ENCODE measurements around the gene AARS2.
"Not testable (repeated sequence)": the region's sequence is repeated elsewhere in the genome, so short reads cannot be mapped to it uniquely, and the experiment has no call there.

Gene AARS2

DNA sequence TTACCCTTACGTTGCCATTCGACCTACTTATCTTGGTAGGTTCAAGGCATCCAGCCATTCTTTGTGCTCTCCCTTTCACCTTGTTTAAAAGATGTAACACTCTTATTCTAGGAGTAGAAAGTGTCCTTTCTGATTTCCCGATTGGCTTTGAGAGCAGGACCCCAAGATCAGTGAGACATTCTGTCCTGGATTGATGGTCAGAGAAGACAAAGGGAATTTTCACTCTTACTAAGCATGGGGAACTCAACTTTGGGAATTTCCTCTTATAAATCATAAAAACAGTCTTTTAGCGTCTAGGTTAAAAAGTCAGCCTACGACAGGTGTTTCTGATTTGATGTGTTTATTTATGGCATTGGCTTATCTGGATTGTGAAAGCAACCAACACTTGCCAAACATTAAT is 2.8 kb upstream of the AARS2 start:
- Histone ChIP-seq H3K4me3 (no peak overlapping the region), H4K20me1 (peaks cover 0 to 9% (median 0%) of the 10 kb centered on the region in 11 experiments; a peak in 4 of 22 replicates), H3K9me3 (replicated peaks in 1 of 11) (no peaks in the 10 kb centered on the region), H3K27ac (no peak overlapping the region), H3K36me3 (peaks cover 5 to 14% (median 11%) of the 10 kb centered on the region in 11 experiments; a peak in 21 of 22 replicates), H3K4me1 (peaks cover 9 to 28% (median 12%) of the 10 kb centered on the region in 10 experiments), H3K4me2 (peak overlapping the region in 2 of 11 experiments; percentile 48 to 49; a peak in 4 of 22 replicates), H3K27me3 (no peaks in the 10 kb centered on the region), H3K9ac (no peak overlapping the region)
- no peak for TF ChIP-seq Cebpa-rat (IDR thresholded peaks at IDR 0.05)

DNA sequence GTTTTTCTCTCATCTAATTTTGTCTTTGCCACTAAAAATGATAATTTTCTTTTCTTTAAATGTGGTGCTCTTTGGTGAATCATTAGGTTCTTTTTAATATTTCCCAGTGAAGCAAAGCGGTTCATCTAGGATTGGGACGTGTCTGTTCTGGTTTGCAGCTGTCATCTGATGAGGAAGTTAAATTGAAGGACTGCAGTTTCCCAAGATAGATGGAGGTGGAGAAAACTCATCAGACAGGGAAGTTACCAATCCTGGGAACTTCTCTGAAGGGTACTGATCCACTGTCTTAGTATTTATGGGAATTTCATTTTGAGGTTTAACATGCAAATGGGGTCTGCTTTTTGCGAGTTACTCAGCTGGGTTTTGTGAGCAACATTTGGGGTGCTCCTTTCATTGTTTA is 2.4 kb upstream of the AARS2 start:
- no peaks in the 10 kb centered on the region for H3K27me3 ChIP-seq
- peaks cover 9 to 28% (median 12%) of the 10 kb centered on the region in 10 experiments for H3K4me1 ChIP-seq
- H3K4me2 ChIP-seq = peak overlapping the region in 2 of 11 experiments; percentile 48 to 49; a peak in 4 of 22 replicates
- TF ChIP-seq Cebpa-rat (IDR thresholded peaks at IDR 0.05) = no peak
- H3K4me3 ChIP-seq = no peak overlapping the region
- peaks cover 9 to 18% (median 15%) of the 10 kb centered on the region in 11 experiments for H3K36me3 ChIP-seq
- H3K9ac ChIP-seq = no peak overlapping the region
- peaks cover 0 to 9% (median 0%) of the 10 kb centered on the region in 11 experiments; a peak in 5 of 22 replicates for H4K20me1 ChIP-seq
- no peak overlapping the region for H3K27ac ChIP-seq
- no peaks in the 10 kb centered on the region for H3K9me3 ChIP-seq (replicated peaks in 1 of 11)

DNA sequence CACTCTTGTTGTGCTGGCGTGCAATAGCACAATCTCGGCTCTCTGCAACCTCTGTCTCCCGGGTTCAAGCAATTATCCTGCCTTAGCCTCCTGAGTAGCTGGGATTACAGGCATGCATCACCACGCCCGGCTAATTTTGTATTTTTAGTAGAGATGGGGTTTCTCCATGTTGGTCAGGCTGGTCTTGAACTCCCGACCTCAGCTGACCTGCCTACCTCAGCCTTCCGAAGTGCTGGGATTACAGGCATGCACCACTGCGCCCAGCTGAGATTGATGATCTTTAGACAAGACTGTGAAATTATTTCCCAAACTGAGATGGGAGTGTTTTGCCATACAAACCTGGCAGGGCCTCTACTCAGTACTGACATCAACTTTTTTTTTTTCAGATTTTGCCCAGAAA is 1.5 kb upstream of the AARS2 start:
- peaks cover 9 to 28% (median 12%) of the 10 kb centered on the region in 10 experiments for H3K4me1 ChIP-seq
- H3K4me2 ChIP-seq; H3K9ac ChIP-seq; H3K27ac ChIP-seq; H3K27me3 ChIP-seq; H3K9me3 ChIP-seq (replicated peaks in 1 of 11); H3K4me3 ChIP-seq; H4K20me1 ChIP-seq: not testable (repeated sequence)
- H3K36me3 ChIP-seq = peaks cover 18 to 27% (median 24%) of the 10 kb centered on the region in 11 experiments

DNA sequence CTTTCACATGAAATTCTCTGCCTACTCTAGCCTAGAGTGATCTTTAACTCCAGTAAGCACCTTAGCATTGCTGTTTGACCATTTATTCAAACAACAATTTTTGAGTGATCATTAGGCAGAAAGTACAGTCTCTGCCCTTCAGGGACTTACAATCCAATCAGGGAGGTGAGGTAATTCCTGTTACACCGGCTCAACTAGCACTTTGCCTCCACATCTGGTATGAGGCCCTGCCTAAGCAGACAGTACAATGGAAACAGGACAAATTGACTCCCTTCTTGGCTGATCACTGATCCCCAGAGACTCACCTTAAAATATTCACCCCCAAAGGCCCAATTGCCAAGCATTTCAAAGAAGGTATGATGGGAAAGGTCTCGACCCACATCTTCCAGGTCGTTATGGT is 1.4 kb downstream of the AARS2 start:
- H3K4me1 ChIP-seq = peaks cover 9 to 28% (median 12%) of the 10 kb centered on the region in 10 experiments
- peak overlapping the region in 10 of 11 experiments; percentile 86 to 94 (median 92); a peak in 16 of 22 replicates for H3K9ac ChIP-seq

DNA sequence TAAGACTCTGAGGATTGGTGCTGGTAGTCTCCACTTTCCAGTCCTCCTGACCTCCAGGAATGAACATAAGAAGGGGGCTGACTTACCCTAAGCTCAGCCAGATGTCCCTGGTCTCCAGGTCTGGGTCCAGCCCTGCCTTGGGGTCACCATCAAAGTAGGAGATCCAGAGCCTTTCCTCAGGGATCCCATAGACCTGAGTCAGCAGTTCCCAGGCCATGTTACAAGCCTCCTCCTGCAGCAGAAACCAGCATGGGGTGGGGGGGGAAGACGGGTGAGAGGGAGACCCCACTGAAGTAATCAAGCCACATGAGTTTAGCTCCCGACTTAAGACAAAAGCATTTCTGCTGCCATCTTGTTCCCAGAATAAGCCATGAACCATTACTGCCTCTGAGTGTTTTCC is 1.8 kb downstream of the AARS2 start:
- H3K4me1 ChIP-seq = peaks cover 9 to 25% (median 12%) of the 10 kb centered on the region in 10 experiments
- peaks cover 0 to 9% (median 0%) of the 10 kb centered on the region in 11 experiments; a peak in 6 of 22 replicates for H4K20me1 ChIP-seq
- no peak for TF ChIP-seq Cebpa-rat (IDR thresholded peaks at IDR 0.05)
- peaks cover 51 to 60% (median 58%) of the 10 kb centered on the region in 11 experiments for H3K36me3 ChIP-seq
- no peak overlapping the region for H3K4me3 ChIP-seq
- 0 out of 22 replicates have a peak overlapping the region, but pooled peaks of 2 of the 11 experiments have one; percentile 93 to 94 for H3K9ac ChIP-seq
- H3K9me3 ChIP-seq (replicated peaks in 1 of 11) = no peaks in the 10 kb centered on the region
- H3K4me2 ChIP-seq = peak overlapping the region in 6 of 11 experiments; percentile 85 to 96 (median 92); a peak in 8 of 22 replicates
- no peak overlapping the region for H3K27ac ChIP-seq
- no peaks in the 10 kb centered on the region for H3K27me3 ChIP-seq

More for the DNA sequence above, 1.4 kb downstream of the AARS2 start:
- Histone ChIP-seq H3K9me3 (replicated peaks in 1 of 11) (no peaks in the 10 kb centered on the region), H3K27ac (no peak overlapping the region), H3K4me3 (peak overlapping the region in 9 of 10 experiments; percentile 81 to 96 (median 90); a peak in 13 of 20 replicates), H3K4me2 (peak overlapping the region; percentile 85 to 97 (median 92)), H3K27me3 (no peaks in the 10 kb centered on the region), H4K20me1 (peaks cover 0 to 9% (median 0%) of the 10 kb centered on the region in 11 experiments; a peak in 6 of 22 replicates), H3K36me3 (peaks cover 47 to 56% (median 53%) of the 10 kb centered on the region in 11 experiments)
- TF ChIP-seq Cebpa-rat (IDR thresholded peaks at IDR 0.05) = no peak

DNA sequence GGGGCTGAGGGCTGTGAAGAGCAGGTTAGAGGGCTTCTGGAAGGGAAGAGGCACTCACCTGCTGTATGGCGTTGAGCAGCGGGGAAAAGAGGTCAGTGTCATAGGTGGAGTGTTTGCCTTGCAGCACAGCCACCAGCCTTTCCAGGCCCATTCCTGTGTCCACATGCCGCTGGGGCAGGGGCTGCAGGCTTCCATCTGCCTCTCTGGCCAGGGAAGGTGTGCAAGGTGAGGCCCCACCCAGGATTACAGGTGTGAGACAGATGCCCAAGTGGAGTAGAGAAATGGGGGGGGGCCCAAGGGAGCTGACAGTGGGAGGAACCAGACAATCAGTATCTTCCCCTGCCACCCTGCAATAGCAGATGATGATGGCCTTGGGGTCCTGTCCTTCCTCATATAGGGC is 2.9 kb downstream of the AARS2 start:
- Histone ChIP-seq H3K4me1 (peaks cover 9 to 16% (median 12%) of the 10 kb centered on the region in 10 experiments), H3K4me3 (no peak overlapping the region), H3K9ac (no peak overlapping the region), H3K4me2 (no peak overlapping the region), H3K9me3 (replicated peaks in 1 of 11) (no peaks in the 10 kb centered on the region), H3K27ac (no peak overlapping the region), H3K27me3 (no peaks in the 10 kb centered on the region), H4K20me1 (peaks cover 0 to 14% (median 0%) of the 10 kb centered on the region in 11 experiments; a peak in 6 of 22 replicates), H3K36me3 (peaks cover 62 to 71% (median 68%) of the 10 kb centered on the region in 11 experiments)
- no peak for TF ChIP-seq Cebpa-rat (IDR thresholded peaks at IDR 0.05)

DNA sequence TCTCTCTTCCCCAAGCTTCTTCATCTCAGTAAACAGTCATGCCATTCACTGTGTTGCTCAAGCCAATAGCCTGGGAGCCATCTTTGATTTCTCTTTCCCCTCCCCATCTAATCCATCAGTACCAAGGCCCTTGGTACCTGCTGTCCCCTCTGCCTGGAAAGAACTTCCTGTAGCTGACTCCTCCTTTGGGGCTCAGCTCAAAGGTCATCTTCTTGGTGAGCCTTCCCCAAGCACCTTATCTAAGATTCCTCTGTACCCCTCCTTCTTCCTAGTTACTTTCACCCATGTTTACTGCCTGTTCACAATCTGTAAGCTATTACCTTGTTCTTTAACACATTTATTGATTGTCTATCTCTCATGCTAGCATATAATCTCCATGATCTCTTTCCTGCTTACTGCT is 3.5 kb downstream of the AARS2 start:
- Histone ChIP-seq H3K9me3 (replicated peaks in 1 of 11) (no peaks in the 10 kb centered on the region), H3K9ac (no peak overlapping the region), H3K27ac (no peak overlapping the region), H3K4me2 (no peak overlapping the region), H3K36me3 (peaks cover 68 to 77% (median 74%) of the 10 kb centered on the region in 11 experiments), H3K4me3 (no peak overlapping the region), H3K4me1 (peaks cover 9 to 16% (median 11%) of the 10 kb centered on the region in 10 experiments), H3K27me3 (no peaks in the 10 kb centered on the region), H4K20me1 (peaks cover 0 to 14% (median 0%) of the 10 kb centered on the region in 11 experiments; a peak in 6 of 22 replicates)
- TF ChIP-seq Cebpa-rat (IDR thresholded peaks at IDR 0.05) = no peak

DNA sequence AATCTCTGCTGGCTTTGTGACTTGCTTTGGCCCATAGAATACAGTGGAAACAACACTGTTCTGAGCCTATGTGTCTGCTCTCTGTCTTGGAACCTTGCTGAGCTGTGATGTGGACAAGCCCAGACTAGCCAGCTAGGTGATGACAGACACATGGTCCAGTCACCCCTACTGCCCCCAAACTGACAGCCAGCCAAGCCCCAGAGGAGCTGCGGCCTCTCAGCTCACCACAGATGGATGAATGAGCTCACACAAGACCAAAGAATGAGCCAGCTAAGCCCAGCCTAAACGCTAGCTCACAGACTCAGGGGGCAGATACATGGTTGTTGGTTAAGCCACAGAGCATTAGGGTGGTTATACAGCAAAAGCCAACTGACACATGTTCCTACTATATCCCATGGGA is 4.1 kb downstream of the AARS2 start:
- Histone ChIP-seq H3K9me3 (replicated peaks in 1 of 11) (no peaks in the 10 kb centered on the region), H3K4me2 (no peak overlapping the region), H3K27ac (no peak overlapping the region), H3K9ac (peak overlapping the region in 1 of 11 experiments; percentile 9; a peak in 1 of 22 replicates), H3K4me3 (no peak overlapping the region), H3K36me3 (peaks cover 73 to 82% (median 79%) of the 10 kb centered on the region in 11 experiments), H3K27me3 (no peaks in the 10 kb centered on the region), H4K20me1 (peaks cover 0 to 19% (median 4%) of the 10 kb centered on the region in 11 experiments; a peak in 10 of 22 replicates), H3K4me1 (peaks cover 9 to 16% (median 11%) of the 10 kb centered on the region in 10 experiments)
- no peak for TF ChIP-seq Cebpa-rat (IDR thresholded peaks at IDR 0.05)

DNA sequence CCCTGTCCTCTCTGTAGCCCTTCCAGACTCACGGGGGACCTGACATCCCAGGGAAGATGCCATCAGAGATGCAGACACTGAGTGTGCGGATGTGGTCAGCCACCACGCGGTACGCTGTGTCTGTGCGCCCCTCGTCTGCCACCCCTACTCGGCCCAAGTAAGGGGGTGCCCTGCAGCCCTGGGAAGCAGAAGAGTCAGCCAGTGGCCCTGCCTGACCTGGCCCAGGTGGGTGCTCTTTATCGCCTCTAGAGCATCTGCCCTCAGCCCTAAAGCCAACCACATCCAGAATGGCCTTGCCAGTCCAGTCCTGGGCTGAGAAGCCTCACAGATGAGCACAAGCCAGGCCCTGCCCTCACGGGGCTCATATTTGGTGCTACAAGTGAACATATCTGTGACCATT is 5.9 kb downstream of the AARS2 start:
- H3K4me1 ChIP-seq = peaks cover 6 to 17% (median 8%) of the 10 kb centered on the region in 10 experiments
- no peaks in the 10 kb centered on the region for H3K9me3 ChIP-seq (replicated peaks in 1 of 11)
- peaks cover 0 to 36% (median 10%) of the 10 kb centered on the region in 11 experiments; a peak in 12 of 22 replicates for H4K20me1 ChIP-seq
- no peak overlapping the region for H3K9ac ChIP-seq
- H3K4me3 ChIP-seq = no peak overlapping the region
- no peak overlapping the region for H3K4me2 ChIP-seq
- H3K27ac ChIP-seq = no peak overlapping the region
- H3K27me3 ChIP-seq = no peaks in the 10 kb centered on the region
- H3K36me3 ChIP-seq = peaks cover 92 to 100% (median 98%) of the 10 kb centered on the region in 11 experiments
- no peak for TF ChIP-seq Cebpa-rat (IDR thresholded peaks at IDR 0.05)
